H1 (cell line): ENCODE data around the gene RNF130. TPM values are rescaled to one million over a fixed set of nuclear protein-coding genes. Genes with fewer than 3 reads are reported as not detected.

Source experiments
- ASH2L ChIP-seq: fragments of 200-600, 300-600 bp; sonication (generic); IDR thresholded peaks from one replicate; pipeline ENCODE4 v1.7.1; 2017; ENCODE audit warnings: low read length
- CBX5 ChIP-seq: fragments of 300-800, 300-1000 bp; sonication (generic); IDR thresholded peaks from 2 replicates; pipeline ENCODE4 v1.7.1; 2016; ENCODE audit warnings: antibody characterized with exemption, low read length, low read depth
- HDAC6 ChIP-seq: IDR thresholded peaks from one replicate; pipeline ENCODE4 v1.7.1; 2012; ENCODE audit warnings: low read depth, mild to moderate bottlenecking, inconsistent platforms, low read length, moderate library complexity
- JUN ChIP-seq: IDR thresholded peaks from 2 replicates; pipeline ENCODE4 v1.6.1; 2011; ENCODE audit warnings: low read depth, mild to moderate bottlenecking, improper control_type of control experiment, low read length
- RBBP5 ChIP-seq: IDR thresholded peaks from 2 replicates; pipeline ENCODE4 v1.7.1; 2012; ENCODE audit warnings: low read depth, mild to moderate bottlenecking, inconsistent platforms, low read length, moderate library complexity, borderline replicate concordance
- SP1 ChIP-seq: IDR thresholded peaks from 2 replicates; pipeline ENCODE4 v1.6.1; 2011; ENCODE audit warnings: low read depth, low read length
- SP2 ChIP-seq: IDR thresholded peaks from 2 replicates; pipeline ENCODE4 v1.6.1; 2012; ENCODE audit warnings: mild to moderate bottlenecking, low read length, inconsistent platforms
- TAF1 ChIP-seq: IDR thresholded peaks from 2 replicates; pipeline ENCODE4 v1.6.1; 2011; ENCODE audit warnings: mild to moderate bottlenecking, low read depth, low read length
- polyA plus RNA-seq, 7 experiments: library from polyadenylated mRNA; depleted of rRNA in 3 of 7; stranded (reverse) in 5 of 7; unstranded in 2 of 7; fragments of >200 nt in 5 of 7; fragments of 200-250 nt in 2 of 7; gene quantifications; 1 replicate in 5 of 7; 2 replicates in 1 of 7; 4 replicates in 1 of 7; pipeline versions ENCODE4 v1.2.1 to v1.2.3, GENCODE V29; 2011 to 2013; ENCODE audit warnings: missing spikeins in 2 of 7, mixed read lengths in 2 of 7
- total RNA-seq: library from RNA; stranded (reverse); fragmentation: NEBNext Ultra II Directional; extraction: Animal tissue kit (Norgen Biotek cat#: 25700); gene quantifications from 2 replicates; pipeline ENCODE4 v1.2.1, GENCODE V29; 2021
- TF ChIP-seq, protein P1 (sequence below): IDR thresholded peaks from 2 replicates; pipeline ENCODE4 v1.6.1; 2011; ENCODE audit warnings: low read depth, mild to moderate bottlenecking, low read length; ENCODE audit not compliant: insufficient read depth
- TF ChIP-seq, protein P2 (sequence below): IDR thresholded peaks from 2 replicates; pipeline ENCODE4 v1.6.1; 2011; ENCODE audit warnings: low read length, improper control_type of control experiment

Gene RNF130
- total and polyA plus RNA-seq, 2 of the 8 experiments (the other 6 are each of a cell fraction or from before 2014, with no cell fraction given), result 65.1 to 70.0 TPM

DNA sequence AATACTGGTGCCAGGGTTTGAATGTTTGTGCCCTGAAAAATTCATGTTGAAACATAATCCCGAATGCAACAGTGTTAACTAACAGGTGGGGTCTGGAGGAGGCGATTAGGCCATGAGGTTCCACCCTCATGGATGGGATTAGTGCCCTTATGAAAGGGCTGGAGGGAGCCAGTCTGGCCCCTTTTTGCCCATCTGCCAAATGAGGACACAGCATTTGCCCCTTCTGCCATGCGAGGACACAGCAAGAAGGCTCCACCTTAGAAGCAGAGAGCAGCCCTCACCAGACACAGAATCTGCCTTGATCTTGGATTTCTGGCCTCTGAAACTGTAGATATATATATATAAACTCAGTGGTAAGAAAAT is 32.6 kb upstream of the RNF130 start (continued):
- no peak for TF ChIP-seq RBBP5
- no peak for TF ChIP-seq HDAC6
- TF ChIP-seq, protein P1, sequence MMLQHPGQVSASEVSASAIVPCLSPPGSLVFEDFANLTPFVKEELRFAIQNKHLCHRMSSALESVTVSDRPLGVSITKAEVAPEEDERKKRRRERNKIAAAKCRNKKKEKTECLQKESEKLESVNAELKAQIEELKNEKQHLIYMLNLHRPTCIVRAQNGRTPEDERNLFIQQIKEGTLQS, result no peak
- TF ChIP-seq ASH2L, result no peak
- TF ChIP-seq SP2, result no peak
- TF ChIP-seq, protein P2, sequence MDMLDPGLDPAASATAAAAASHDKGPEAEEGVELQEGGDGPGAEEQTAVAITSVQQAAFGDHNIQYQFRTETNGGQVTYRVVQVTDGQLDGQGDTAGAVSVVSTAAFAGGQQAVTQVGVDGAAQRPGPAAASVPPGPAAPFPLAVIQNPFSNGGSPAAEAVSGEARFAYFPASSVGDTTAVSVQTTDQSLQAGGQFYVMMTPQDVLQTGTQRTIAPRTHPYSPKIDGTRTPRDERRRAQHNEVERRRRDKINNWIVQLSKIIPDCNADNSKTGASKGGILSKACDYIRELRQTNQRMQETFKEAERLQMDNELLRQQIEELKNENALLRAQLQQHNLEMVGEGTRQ, result no peak
- TF ChIP-seq JUN, result no peak
- TF ChIP-seq CBX5, result no peak
- TF ChIP-seq TAF1, result no peak
- TF ChIP-seq SP1, result no peak
- TF ChIP-seq, all 59 proteins: peak for 0
